ENCODE results near the gene SLC26A4.

The SLC26A4 gene

GRCh38 chr7:107697321-107698049, 36.9 kb downstream of the SLC26A4 start:
- DNase-seq = no peak

GRCh38 chr7:107700570-107700969, 39.9 kb downstream of the SLC26A4 start:
- DNase-seq = no peak

GRCh38 chr7:107701191-107701590, 40.6 kb downstream of the SLC26A4 start:
- no peak for DNase-seq

- DNase-seq = no peak
Observed at GRCh38 chr7:107703219-107703618, 42.6 kb downstream of the SLC26A4 start.

GRCh38 chr7:107703872-107704271, 43.2 kb downstream of the SLC26A4 start:
- no peak for DNase-seq

- no peak for DNase-seq
Observed at GRCh38 chr7:107708956-107709355, 48.3 kb downstream of the SLC26A4 start.

GRCh38 chr7:107711301-107711700, 50.7 kb downstream of the SLC26A4 start:
- no peak for DNase-seq

- DNase-seq = peak; percentile 76
Observed at GRCh38 chr7:107712025-107712424, 51.4 kb downstream of the SLC26A4 start.

GRCh38 chr7:107712896-107713295, 52.3 kb downstream of the SLC26A4 start:
- DNase-seq = no peak

- DNase-seq = no peak
Observed at GRCh38 chr7:107715531-107715930, 54.9 kb downstream of the SLC26A4 start.

GRCh38 chr7:107718456-107719193, 58.0 kb downstream of the SLC26A4 start:
- no peak for DNase-seq

- no peak for DNase-seq
Observed at GRCh38 chr7:107721286-107721685, 60.7 kb downstream of the SLC26A4 start.

- no peak for DNase-seq
Observed at GRCh38 chr7:107723255-107723654, 62.6 kb downstream of the SLC26A4 start.

GRCh38 chr7:107725138-107725740, 64.6 kb downstream of the SLC26A4 start:
- peak; percentile 17 for DNase-seq

- DNase-seq = no peak
Observed at GRCh38 chr7:107726356-107727130, 65.9 kb downstream of the SLC26A4 start.

GRCh38 chr7:107728276-107728675, 67.6 kb downstream of the SLC26A4 start:
- no peak for DNase-seq

- peak; percentile 68 for DNase-seq
Observed at GRCh38 chr7:107742678-107743566, 82.3 kb downstream of the SLC26A4 start.

- peak; percentile 91 for DNase-seq
Observed at GRCh38 chr7:107743567-107744344, 83.1 kb downstream of the SLC26A4 start, which contains the start of gene CBLL1. TSS of gene CBLL1 (plus strand) at chr7:107744142. CDS start at chr7:107744164, 22 bp downstream.

GRCh38 chr7:107744345-107744750, 83.7 kb downstream of the SLC26A4 start:
- peak; percentile 11 for DNase-seq

- no peak for DNase-seq
Observed at GRCh38 chr7:107746006-107746405, 85.4 kb downstream of the SLC26A4 start.

GRCh38 chr7:107751113-107751512, 90.5 kb downstream of the SLC26A4 start:
- no peak for DNase-seq
